T-helper 2 cell treated with Interferon-gamma antibody and Interleukin-4, amounts not matched to agents 100 ng/mL and 5 ng/mL, for 36 hours (primary cell): Measurements from ENCODE around the gene YIF1B. TPM values are rescaled to one million over a fixed set of nuclear protein-coding genes. Genes with fewer than 3 reads are reported as not detected.

Source experiments
- intact Hi-C: fragments of 100-400 bp; cut with micrococcal nuclease; formaldehyde crosslinking; loops from one replicate; pipeline ENCODE4 v1.15.1; 2023
- total RNA-seq: library from RNA; stranded (reverse); gene quantifications from 2 replicates; pipeline ENCODE4 v1.2.3, GENCODE V29; 2022

YIF1B gene
- total RNA-seq, 1 donor from 2014 or later, result 88.3 TPM

- intact Hi-C loops, result loop anchor here (1.0 to 5.0 kb wide), 11 partner anchors 20 to 437 kb away; partner anchors contain the start of genes GGN, PSMD8, SIPA1L3 and SPINT2
These were observed 20.3 kb upstream of the YIF1B start for GRCh38 chr19:38335949-38336637.

GRCh38 chr19:38333245-38333644 lies 17.5 kb upstream of the YIF1B start:
- intact Hi-C loops, result no loop called here

DNA sequence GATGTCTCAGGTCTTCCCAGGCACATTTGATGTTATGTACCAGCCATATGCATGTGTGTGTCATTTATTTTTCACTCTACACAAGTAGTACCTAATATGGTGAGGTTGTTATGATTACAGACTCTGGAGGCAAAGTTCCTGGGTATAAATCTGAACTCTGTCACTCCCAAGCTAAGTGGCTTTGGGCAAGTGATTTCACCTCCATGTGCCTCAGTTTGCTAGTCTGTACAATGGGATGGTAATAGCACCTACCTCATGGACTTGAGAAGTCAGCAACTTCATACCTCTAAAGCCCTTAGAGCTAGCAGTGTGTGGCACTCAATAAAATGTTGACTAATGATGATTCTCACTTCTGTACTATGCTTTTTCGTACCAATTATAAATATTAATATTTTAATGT lies 16.0 kb upstream of the YIF1B start:
- intact Hi-C loops, result no loop called here

DNA sequence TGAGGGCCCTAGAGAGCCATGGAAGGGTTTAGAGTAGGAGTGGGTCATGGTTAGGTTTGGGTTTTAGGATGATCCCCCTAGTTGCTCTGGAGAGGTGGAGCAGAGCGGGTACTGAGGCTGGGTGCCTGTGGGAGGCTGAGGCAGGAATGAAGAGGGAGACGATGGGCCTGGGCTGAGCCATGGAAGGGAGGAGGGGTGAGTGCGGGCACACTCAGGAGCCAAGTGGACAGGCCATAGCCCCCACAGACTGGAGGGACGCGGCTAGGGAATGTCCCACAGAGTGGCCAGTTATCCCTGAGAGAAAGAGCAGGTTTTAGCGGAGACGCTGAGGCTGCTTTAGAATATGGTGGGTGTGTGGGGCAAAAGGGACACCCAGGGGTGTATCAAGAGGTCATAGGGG lies 13.9 kb upstream of the YIF1B start:
- intact Hi-C loops, result no loop called here

- intact Hi-C loops, result no loop called here
These were observed 10.8 kb upstream of the YIF1B start for GRCh38 chr19:38326591-38326990.

- intact Hi-C loops, result no loop called here
These were observed 8.7 kb upstream of the YIF1B start for GRCh38 chr19:38324431-38324830.

DNA sequence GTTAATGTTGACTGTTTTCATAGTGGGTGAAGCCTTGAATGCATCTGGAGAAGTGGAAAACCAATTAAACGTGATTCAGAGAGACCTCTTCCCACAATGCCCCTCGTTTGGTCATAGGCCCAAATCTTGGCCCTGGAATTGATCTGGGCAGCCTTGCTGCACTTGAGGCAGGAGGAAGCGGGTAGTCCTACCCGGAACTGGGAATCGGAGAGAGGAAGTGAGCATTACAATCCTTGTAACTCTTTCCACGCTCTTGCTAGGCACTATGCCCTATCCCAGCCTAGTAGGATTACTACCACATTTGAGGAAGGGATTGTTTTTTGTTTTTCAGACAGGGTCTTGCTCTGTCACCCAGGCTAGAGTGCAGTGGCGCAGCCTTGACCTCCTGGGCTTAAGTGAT lies 7.5 kb upstream of the YIF1B start:
- intact Hi-C loops, result no loop called here

- intact Hi-C loops, result no loop called here
These were observed 6.0 kb upstream of the YIF1B start for GRCh38 chr19:38321646-38322196.

GRCh38 chr19:38320969-38321339 lies 5.2 kb upstream of the YIF1B start:
- intact Hi-C loops, result no loop called here

- intact Hi-C loops, result loop anchor here (5.0 kb wide), 2 partner anchors 77 to 412 kb away; partner anchors contain the start of genes SIPA1L3 and WDR87
These were observed 3.9 kb upstream of the YIF1B start, which contains the start of gene KCNK6 for GRCh38 chr19:38319421-38320258. Gene KCNK6, plus strand, starts transcription at chr19:38319845. Its CDS starts 106 bp downstream, at chr19:38319951.

DNA sequence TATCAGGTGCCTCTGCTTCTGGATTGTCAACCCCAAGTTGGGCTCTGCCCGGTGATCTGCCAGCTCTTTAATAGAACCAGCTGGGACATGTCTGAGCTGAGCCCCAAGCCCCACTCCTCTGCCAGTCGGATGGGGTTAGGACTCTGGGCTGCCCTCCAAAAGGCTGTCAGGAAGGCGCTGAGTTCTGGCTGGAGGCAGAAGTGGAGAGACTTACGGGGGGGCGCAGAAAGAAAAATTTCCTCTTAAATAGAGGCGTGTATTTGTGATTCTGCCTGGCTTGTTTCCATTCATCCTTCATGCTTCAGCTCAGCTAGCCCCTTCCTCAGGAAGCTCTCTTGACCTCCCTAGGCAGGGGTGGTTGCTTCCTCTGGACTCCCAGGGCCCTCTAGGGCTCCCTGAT lies 2.9 kb upstream of the YIF1B start:
- intact Hi-C loops, result loop anchor here (5.0 kb wide), 2 partner anchors 76 to 411 kb away; partner anchors contain the start of genes SIPA1L3 and WDR87

- intact Hi-C loops, result loop anchor here (2.0 to 5.0 kb wide), 3 partner anchors 52 to 410 kb away; partner anchors contain the start of genes SIPA1L3, SPINT2 and WDR87
These were observed 1.4 kb upstream of the YIF1B start for GRCh38 chr19:38317104-38317612.

- intact Hi-C loops, result loop anchor here (1.0 to 5.0 kb wide), 6 partner anchors 19 to 409 kb away; partner anchors contain the start of genes CATSPERG, PSMD8, SIPA1L3 and SPINT2
These were observed 825 bp upstream of the YIF1B start for GRCh38 chr19:38316477-38317067.

GRCh38 chr19:38310986-38311385 lies 4.8 kb downstream of the YIF1B start:
- intact Hi-C loops, result no loop called here

- intact Hi-C loops, result no loop called here
These were observed 5.5 kb downstream of the YIF1B start for GRCh38 chr19:38310279-38310670.

DNA sequence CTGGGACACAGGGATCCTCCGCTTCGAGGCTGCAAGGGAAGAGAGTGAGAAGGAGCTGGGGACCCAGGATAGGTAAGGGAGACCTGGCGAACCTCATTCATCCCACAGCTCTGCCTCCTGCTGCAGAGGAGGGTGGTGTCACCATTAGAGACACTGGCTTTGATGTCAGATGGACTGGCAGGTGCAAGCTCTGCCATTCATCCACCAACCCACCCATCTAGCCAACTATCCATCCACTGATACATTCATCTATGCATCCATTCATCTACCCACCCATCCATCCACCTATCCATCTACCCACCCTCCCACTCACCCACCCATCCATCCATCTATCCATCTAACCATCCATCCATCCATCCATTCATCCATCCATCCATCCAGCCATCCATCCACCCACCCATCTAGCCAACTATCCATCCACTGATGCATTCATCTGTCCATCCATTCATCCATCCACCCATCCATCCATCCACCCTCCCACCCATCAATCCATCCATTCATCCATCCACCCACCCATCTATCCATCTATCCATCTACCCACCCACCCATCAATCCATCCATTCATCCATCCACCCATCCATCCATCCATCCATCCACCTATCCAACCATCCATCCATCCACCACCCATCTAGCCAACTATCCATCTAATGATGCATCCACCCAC lies 6.0 kb downstream of the YIF1B start:
- intact Hi-C loops, result no loop called here

DNA sequence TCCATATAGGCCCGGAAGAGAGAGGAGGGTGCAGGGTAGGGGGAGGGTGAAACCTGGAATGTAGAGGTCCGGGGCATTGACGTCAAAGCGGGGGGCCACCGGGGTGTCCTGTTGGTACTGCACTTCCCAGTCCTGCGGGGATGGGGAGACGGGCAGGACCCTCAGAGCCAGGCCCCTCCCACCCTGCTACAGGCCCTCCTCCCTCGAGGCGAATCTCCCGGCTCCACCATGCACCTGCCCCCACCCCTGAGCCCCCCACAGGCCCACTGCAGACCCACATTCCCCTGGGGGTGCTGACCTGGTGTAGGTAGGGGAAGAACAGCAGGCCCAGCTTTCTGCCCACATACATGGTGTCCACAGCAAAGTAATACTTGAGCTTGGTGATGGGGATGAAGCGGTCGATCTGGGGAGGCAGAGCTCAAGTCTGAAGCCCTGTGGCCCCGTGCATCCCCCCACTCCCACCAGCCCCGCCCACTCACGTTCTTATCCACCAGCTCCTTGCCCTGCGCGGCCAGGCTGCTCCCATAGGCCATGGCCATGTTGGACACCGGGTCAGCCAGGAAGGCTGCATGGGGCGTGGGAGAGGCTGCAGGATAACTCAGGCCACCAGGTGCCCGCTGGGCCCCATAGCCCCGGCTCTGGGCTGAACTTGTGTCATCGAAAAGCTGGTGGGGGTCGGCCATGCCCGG lies 6.7 kb downstream of the YIF1B start:
- intact Hi-C loops, result no loop called here

DNA sequence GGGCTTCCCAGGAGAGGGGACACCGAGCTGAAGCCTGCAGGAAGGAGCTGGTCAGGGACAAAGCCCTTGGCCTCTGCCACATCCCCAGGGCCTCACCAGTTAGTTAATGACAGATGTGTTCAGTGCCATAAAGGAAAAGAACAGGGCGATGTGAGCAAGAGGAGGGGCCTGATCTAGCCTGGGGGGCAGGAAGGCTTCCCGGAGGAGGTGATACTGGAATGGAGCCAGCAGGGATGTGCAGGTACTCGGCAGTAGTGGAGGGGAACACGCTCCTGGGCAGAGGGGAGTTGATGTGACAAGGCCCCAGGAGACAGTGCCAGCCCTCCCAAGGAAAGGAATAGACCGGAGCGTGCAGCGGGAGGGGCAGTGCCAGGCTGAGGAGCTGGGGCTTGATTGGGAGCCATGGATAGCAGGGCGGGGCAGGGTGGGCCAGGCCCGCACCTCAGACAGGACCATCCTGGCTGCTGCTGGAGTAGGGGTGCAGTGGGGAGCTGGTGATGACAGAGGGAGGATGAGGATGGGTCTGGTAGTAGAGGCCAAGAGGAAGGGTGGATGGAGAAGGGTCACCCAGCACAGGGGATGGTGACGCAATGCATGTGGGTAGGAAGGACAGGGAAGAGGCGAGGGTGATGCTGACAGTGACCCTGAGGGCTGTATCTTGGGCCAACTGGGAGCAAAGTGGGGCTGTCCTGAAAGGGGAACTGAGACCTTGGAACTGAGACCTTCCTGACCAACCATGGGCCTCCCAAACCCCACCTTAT lies 7.6 kb downstream of the YIF1B start:
- intact Hi-C loops, result no loop called here

DNA sequence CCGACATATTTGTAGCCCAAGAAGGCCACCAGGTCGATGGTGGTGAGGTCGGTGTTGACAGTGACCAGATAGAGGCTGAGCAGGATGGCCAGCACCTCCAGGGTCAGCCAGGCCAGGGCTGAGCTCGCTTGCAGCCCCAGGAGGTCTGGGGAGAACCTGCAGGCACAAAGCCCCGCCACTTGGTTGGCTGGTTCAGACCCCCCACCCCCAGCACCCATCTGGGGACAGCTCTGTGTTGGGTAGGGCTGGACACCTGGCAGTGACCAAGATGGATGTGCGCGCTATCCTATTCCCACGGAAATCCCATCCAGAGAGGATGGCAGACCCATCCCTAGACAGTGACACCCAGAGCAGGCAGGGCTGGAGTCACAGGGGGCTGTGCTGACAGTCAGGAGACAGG lies 8.2 kb downstream of the YIF1B start:
- intact Hi-C loops, result no loop called here
